HG02763 (cell line): ENCODE data around the gene NAP1L5.

ENCODE experiments used
- ATAC-seq: cut with Tn5 transposase; IDR thresholded peaks from one replicate; pipeline ENCODE4 v1.9.1; 2021; ENCODE audit warnings: mild to moderate bottlenecking, moderate library complexity; ENCODE audit not compliant: unreplicated experiment

NAP1L5 gene

GRCh38 chr4:88697588-88698329, at the start of gene NAP1L5:
TSS of gene NAP1L5 (minus strand) at chr4:88697829. CDS start at chr4:88697754, 75 bp downstream.
- ATAC-seq, result peak; percentile 94

- ATAC-seq, result no peak
These were observed 49.7 kb upstream of the NAP1L5 start for GRCh38 chr4:88747351-88747750.

GRCh38 chr4:88746206-88746605, 48.6 kb upstream of the NAP1L5 start:
- ATAC-seq, result no peak

GRCh38 chr4:88745581-88746163, 48.0 kb upstream of the NAP1L5 start:
- no peak for ATAC-seq

- no peak for ATAC-seq
These were observed 47.5 kb upstream of the NAP1L5 start for GRCh38 chr4:88745175-88745574.

- no peak for ATAC-seq
These were observed 47.0 kb upstream of the NAP1L5 start for GRCh38 chr4:88744609-88745008.

GRCh38 chr4:88743696-88744095, 46.1 kb upstream of the NAP1L5 start:
- no peak for ATAC-seq

GRCh38 chr4:88742561-88742960, 44.9 kb upstream of the NAP1L5 start:
- ATAC-seq, result no peak

- no peak for ATAC-seq
These were observed 40.6 kb upstream of the NAP1L5 start for GRCh38 chr4:88738180-88738579.

GRCh38 chr4:88737307-88737941, 39.8 kb upstream of the NAP1L5 start:
- ATAC-seq, result peak; percentile 92

- ATAC-seq, result no peak
These were observed 38.6 kb upstream of the NAP1L5 start for GRCh38 chr4:88736264-88736663.

- ATAC-seq, result no peak
These were observed 37.9 kb upstream of the NAP1L5 start for GRCh38 chr4:88735564-88735963.

GRCh38 chr4:88734403-88734949, 36.8 kb upstream of the NAP1L5 start:
- no peak for ATAC-seq

GRCh38 chr4:88732714-88733368, 35.2 kb upstream of the NAP1L5 start:
- ATAC-seq, result no peak

- no peak for ATAC-seq
These were observed 33.8 kb upstream of the NAP1L5 start for GRCh38 chr4:88731381-88731780.

GRCh38 chr4:88730811-88731210, 33.2 kb upstream of the NAP1L5 start:
- no peak for ATAC-seq

- ATAC-seq, result no peak
These were observed 31.6 kb upstream of the NAP1L5 start for GRCh38 chr4:88729146-88729760.

- no peak for ATAC-seq
These were observed 30.5 kb upstream of the NAP1L5 start for GRCh38 chr4:88728146-88728545.

- ATAC-seq, result no peak
These were observed 28.4 kb upstream of the NAP1L5 start for GRCh38 chr4:88725986-88726385.

- ATAC-seq, result no peak
These were observed 27.5 kb upstream of the NAP1L5 start for GRCh38 chr4:88725143-88725542.

GRCh38 chr4:88724406-88724805, 26.8 kb upstream of the NAP1L5 start:
- ATAC-seq, result no peak
